Karpas-422 (cell line): ENCODE data around the gene DUOX1. TPM values are rescaled to one million over a fixed set of nuclear protein-coding genes. Genes with fewer than 3 reads are reported as not detected.
A peak's percentile ranks its signal among the peaks of the same experiment; 100 is the strongest.

ENCODE experiments used
- DNase-seq: peaks from one replicate; pipeline ENCODE4 v3.0.0-alpha.2; 2015
- H2AFZ ChIP-seq: fragments of 200-600 bp; sonication (generic); 2 replicates; pipeline ENCODE4 v1.6.1; 2014; ENCODE audit warnings: antibody characterized with exemption, low read length, mixed read lengths
- H3K27ac ChIP-seq: fragments of 200-600 bp; sonication (generic); 2 replicates; pipeline ENCODE4 v1.5.1; 2014; ENCODE audit warnings: mild to moderate bottlenecking, low read length, moderate library complexity
- H3K27me3 ChIP-seq: fragments of 200-600 bp; sonication (generic); 2 replicates; pipeline ENCODE4 v1.6.1; 2014; ENCODE audit warnings: low read length, mixed read lengths
- H3K36me3 ChIP-seq: fragments of 200-600 bp; sonication (generic); 2 replicates; pipeline ENCODE4 v1.6.1; 2014; ENCODE audit warnings: low read length, mixed read lengths; ENCODE audit not compliant: insufficient read depth
- H3K4me1 ChIP-seq: fragments of 200-600 bp; sonication (generic); 2 replicates; pipeline ENCODE4 v1.6.1; 2014; ENCODE audit warnings: mild to moderate bottlenecking, low read length, mixed read lengths
- H3K4me2 ChIP-seq: fragments of 200-600 bp; sonication (generic); 2 replicates; pipeline ENCODE4 v1.6.1; 2014; ENCODE audit warnings: low read length, low read depth, mild to moderate bottlenecking; ENCODE audit not compliant: poor library complexity, severe bottlenecking
- H3K4me3 ChIP-seq: fragments of 200-600 bp; sonication (generic); 2 replicates; pipeline ENCODE4 v1.5.1; 2014; ENCODE audit warnings: mild to moderate bottlenecking, antibody characterized with exemption, low read length, mixed read lengths
- H3K79me2 ChIP-seq: fragments of 200-600 bp; sonication (generic); 2 replicates; pipeline ENCODE4 v1.6.1; 2014; ENCODE audit warnings: mild to moderate bottlenecking, low read length, mixed read lengths
- H3K9ac ChIP-seq: fragments of 200-600 bp; sonication (generic); 2 replicates; pipeline ENCODE4 v1.6.0; 2014; ENCODE audit warnings: low read length
- H3K9me2 ChIP-seq: fragments of 200-600 bp; sonication (generic), shearing (Covaris generic); replicated peaks from 2 replicates; pipeline ENCODE4 v1.6.0; 2014; ENCODE audit warnings: mild to moderate bottlenecking, low read length, moderate library complexity; ENCODE audit not compliant: insufficient read depth
- H3K9me3 ChIP-seq: fragments of 300-700, 200-600 bp; sonication (generic); 2 replicates; pipeline ENCODE4 v1.6.1; 2014; ENCODE audit warnings: low read length, mixed read lengths
- H4K20me1 ChIP-seq: fragments of 200-600 bp; sonication (generic); 2 replicates; pipeline ENCODE4 v1.6.1; 2014; ENCODE audit warnings: mild to moderate bottlenecking, antibody characterized with exemption, low read length, low read depth; ENCODE audit not compliant: insufficient read depth
- total RNA-seq: library from RNA; depleted of rRNA; stranded (reverse); fragments of >200 nt; shearing (Covaris generic); gene quantifications from 2 replicates; pipeline ENCODE4 v1.2.3, GENCODE V29; 2014; ENCODE audit warnings: low replicate concordance

The DUOX1 gene
- total RNA-seq, 1 experiment from 2014 or later, result not detected

DNA sequence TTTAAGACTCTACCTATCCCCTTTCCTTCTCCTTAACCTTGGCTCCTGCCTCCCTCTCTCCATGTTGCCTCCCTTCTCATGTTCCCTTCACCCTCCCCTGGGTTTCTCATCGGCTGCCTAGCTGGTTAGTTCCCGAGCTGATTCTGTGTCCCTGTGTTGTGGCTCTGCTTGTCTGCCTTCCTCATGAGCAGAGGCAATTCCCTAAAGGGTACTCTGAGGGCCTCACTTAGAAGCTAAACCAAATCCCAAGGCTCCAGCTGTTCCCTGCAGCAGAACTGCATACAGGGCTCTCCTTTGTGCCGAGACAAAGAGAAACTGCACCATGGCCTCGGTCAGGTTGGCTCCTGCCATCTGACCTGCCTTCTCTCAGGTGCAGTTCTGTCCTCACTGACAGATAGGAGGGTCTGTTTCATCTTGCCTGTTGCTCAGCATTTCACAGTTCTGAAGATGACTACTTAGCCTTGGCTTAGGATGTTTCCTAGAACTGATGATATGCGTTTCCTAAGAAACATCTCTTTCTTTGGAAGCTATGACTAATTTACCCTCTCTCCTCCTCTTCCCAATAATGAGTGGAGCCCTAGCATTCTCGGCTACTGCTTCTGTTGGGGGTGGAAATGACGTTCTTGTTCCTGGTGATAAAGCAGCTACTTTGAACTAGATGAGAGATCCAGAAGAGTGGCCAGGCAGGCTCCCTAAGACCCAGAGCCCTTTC is 27.1 kb downstream of the DUOX1 start:
- Histone ChIP-seq H3K36me3 (no peaks in the 10 kb centered on the region), H3K27ac (no peak overlapping the region), H3K9me2 (no peaks in the 10 kb centered on the region), H3K4me1 (peaks cover 5% of the 10 kb centered on the region; the same call in 1 of the 2 replicates), H3K79me2 (no peaks in the 10 kb centered on the region), H2AFZ (no peak overlapping the region), H3K4me2 (no peak overlapping the region), H3K9ac (no peak overlapping the region), H3K9me3 (no peaks in the 10 kb centered on the region), H3K27me3 (no peaks in the 10 kb centered on the region), H3K4me3 (no peak overlapping the region), H4K20me1 (no peaks in the 10 kb centered on the region)
- DNase-seq, result no peak

DNA sequence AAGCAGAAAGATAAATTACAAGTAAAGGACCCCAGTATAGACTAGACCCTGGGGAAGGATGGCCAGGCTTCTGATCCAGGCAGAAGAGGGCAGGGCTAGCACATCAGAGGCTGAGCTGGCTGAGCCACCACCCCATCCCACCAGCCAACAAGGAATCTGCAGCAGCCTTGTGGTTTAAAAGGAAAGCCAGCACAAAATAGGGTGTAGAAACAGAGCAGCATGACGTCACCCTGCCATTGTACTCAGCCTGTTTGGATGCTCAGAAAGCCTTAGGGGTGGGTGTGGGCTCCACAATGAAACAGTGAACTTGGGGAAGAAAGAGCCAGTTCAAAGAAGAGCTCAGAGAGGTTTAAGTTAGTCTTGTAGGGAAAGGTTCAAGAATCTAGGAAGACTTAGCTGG is 28.2 kb downstream of the DUOX1 start:
- no peak for DNase-seq
- Histone ChIP-seq H3K4me1 (peaks cover 5% of the 10 kb centered on the region; the same call in 1 of the 2 replicates), H3K9ac (no peak overlapping the region), H3K9me2 (no peaks in the 10 kb centered on the region), H3K4me3 (no peak overlapping the region), H3K27ac (no peak overlapping the region), H4K20me1 (no peaks in the 10 kb centered on the region), H3K27me3 (no peaks in the 10 kb centered on the region), H3K4me2 (no peak overlapping the region), H2AFZ (no peak overlapping the region), H3K36me3 (no peaks in the 10 kb centered on the region), H3K79me2 (no peaks in the 10 kb centered on the region), H3K9me3 (no peaks in the 10 kb centered on the region)

DNA sequence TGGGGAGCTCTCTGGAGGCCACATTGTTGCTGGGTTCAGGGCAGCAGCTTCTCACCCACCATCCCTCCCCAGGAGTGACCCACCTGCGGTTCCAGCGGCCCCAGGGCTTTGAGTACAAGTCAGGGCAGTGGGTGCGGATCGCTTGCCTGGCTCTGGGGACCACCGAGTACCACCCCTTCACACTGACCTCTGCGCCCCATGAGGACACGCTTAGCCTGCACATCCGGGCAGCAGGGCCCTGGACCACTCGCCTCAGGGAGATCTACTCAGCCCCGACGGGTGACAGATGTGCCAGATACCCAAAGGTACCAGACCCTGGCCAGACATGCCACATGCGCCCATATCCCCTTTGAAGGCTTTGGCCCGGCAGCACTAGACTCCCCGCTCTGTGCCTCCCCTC is 31.9 kb downstream of the DUOX1 start:
- no peaks in the 10 kb centered on the region for H3K36me3 ChIP-seq
- no peaks in the 10 kb centered on the region for H3K9me3 ChIP-seq
- no peak for DNase-seq
- H3K9ac ChIP-seq, result no peak overlapping the region
- H3K4me3 ChIP-seq, result no peak overlapping the region
- no peaks in the 10 kb centered on the region for H3K9me2 ChIP-seq
- H3K27me3 ChIP-seq, result no peaks in the 10 kb centered on the region
- H3K4me1 ChIP-seq, result peaks cover 10% of the 10 kb centered on the region
- no peak overlapping the region for H3K4me2 ChIP-seq
- no peak overlapping the region for H3K27ac ChIP-seq
- no peaks in the 10 kb centered on the region for H3K79me2 ChIP-seq
- H2AFZ ChIP-seq, result no peak overlapping the region
- H4K20me1 ChIP-seq, result no peaks in the 10 kb centered on the region

DNA sequence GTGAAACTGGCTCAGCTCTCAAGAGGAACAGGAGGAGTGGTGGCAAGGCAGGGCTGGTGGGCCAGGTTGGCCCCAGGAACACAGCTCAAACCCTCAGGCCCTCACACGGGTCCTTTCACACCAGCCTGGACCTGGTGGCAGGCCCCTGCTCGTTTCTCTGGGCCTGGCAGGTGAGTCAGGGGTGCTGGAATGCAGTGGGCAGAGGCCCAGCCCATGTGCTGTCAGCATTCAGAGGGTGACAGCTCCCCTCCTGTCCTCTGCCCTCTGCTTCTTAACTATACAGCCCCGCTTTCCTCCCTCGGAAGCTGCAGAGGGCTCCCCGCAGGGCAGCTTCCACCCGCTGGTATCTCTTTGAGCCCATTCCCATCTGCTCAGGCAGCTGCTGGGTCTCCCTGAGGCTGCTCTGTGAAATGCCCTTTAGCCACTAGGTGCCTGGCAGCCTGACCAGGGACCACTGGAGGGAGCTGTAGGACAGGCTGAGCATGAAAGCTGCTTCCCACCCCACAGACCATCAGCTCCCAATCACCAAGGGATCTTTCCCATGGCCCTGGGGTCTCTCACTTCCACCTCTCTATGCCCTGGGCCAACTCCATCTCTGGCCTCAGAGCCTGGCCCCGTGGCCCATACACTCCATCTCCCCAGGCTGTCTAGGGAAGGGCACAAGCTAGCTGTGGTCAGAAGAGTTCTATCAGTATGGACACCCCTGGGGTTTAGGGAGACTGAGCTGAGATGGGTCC is 33.1 kb downstream of the DUOX1 start:
- no peak overlapping the region for H3K4me2 ChIP-seq
- H3K9me3 ChIP-seq, result no peaks in the 10 kb centered on the region
- H3K27ac ChIP-seq, result no peak overlapping the region
- H3K4me1 ChIP-seq, result peaks cover 18% of the 10 kb centered on the region
- no peaks in the 10 kb centered on the region for H3K79me2 ChIP-seq
- H3K27me3 ChIP-seq, result no peaks in the 10 kb centered on the region
- H3K4me3 ChIP-seq, result no peak overlapping the region
- no peaks in the 10 kb centered on the region for H3K9me2 ChIP-seq
- DNase-seq, result peak; percentile 89
- no peaks in the 10 kb centered on the region for H4K20me1 ChIP-seq
- H2AFZ ChIP-seq, result no peak overlapping the region
- no peaks in the 10 kb centered on the region; the same call in 1 of the 2 replicates for H3K36me3 ChIP-seq
- H3K9ac ChIP-seq, result no peak overlapping the region

DNA sequence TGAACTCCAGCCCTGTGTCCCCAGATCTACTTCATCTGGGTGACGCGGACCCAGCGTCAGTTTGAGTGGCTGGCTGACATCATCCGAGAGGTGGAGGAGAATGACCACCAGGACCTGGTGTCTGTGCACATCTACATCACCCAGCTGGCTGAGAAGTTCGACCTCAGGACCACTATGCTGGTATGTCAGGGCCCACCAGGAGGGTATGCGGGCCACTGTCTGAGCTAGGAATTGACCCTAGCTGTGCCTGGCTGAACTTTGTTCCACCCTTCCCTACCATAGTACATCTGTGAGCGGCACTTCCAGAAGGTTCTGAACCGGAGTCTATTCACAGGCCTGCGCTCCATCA is 33.7 kb downstream of the DUOX1 start:
- Histone ChIP-seq H3K4me3 (no peak overlapping the region), H3K9me2 (no peaks in the 10 kb centered on the region), H3K27me3 (no peaks in the 10 kb centered on the region), H3K9ac (no peak overlapping the region), H3K4me1 (peaks cover 24% of the 10 kb centered on the region), H3K79me2 (no peaks in the 10 kb centered on the region), H3K4me2 (no peak overlapping the region), H3K9me3 (no peaks in the 10 kb centered on the region), H3K36me3 (no peaks in the 10 kb centered on the region; the same call in 1 of the 2 replicates), H2AFZ (no peak overlapping the region), H4K20me1 (no peaks in the 10 kb centered on the region), H3K27ac (no peak overlapping the region)
- no peak for DNase-seq

GRCh38 chr15:45164914-45165313 is 35.1 kb downstream of the DUOX1 start:
- Histone ChIP-seq H3K27ac (no peak overlapping the region), H3K9me2 (no peaks in the 10 kb centered on the region), H3K36me3 (no peaks in the 10 kb centered on the region; the same call in 1 of the 2 replicates), H3K27me3 (no peaks in the 10 kb centered on the region), H3K4me3 (no peak overlapping the region), H3K79me2 (no peaks in the 10 kb centered on the region), H3K9me3 (no peaks in the 10 kb centered on the region), H3K4me1 (peaks cover 38% of the 10 kb centered on the region), H3K9ac (no peak overlapping the region), H2AFZ (no peak overlapping the region), H3K4me2 (no peak overlapping the region), H4K20me1 (no peaks in the 10 kb centered on the region)
- DNase-seq, result no peak

- Histone ChIP-seq H3K27ac (peak overlapping the region; percentile 0; the same call in 1 of the 2 replicates), H2AFZ (no peak overlapping the region), H3K4me2 (no peak overlapping the region)
Measured at GRCh38 chr15:45165536-45165935, 35.7 kb downstream of the DUOX1 start.

DNA sequence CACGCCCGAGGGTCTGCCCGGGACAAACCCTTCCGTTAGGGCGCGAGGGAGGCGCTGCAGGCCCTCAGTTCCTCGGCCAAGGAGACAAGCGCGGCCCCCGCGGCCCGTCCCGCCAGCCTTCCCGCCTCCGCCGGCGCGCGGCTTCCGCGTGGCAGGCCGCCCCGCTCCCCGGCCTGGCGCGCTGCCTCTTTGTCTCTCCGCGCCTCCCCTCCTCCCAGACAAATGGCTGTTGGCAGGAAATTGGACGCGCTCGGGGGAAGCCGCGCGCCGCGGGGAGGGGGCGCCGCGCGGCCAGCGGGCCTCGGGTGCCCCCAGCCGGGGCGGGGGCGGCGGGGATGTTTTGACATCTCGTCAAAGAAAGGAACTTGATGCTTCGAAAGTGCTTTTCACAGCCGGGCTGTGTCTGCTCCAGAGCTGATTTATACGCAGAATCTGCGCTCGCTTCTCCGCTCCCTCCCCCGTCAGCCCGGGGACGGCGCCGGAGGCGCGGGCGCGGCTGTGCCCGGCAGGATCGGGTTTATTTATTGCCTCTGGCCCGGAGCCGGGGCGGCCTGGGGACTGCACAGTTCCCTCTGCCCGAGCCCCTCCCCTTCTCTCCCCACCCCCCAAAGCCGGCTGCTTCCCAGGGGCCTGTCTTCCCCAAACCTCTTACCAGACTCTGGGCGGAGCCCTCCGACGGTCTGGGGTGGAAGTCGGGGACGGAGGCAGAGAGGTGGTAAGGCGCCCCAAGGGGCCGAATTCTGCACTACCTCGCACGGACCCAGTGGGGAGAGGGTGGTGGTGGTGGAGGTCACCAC is 37.2 kb downstream of the DUOX1 start:
- no peaks in the 10 kb centered on the region for H3K9me2 ChIP-seq
- H3K27ac ChIP-seq, result peak overlapping the region; percentile 97
- H3K79me2 ChIP-seq, result peaks cover 7% of the 10 kb centered on the region
- no peaks in the 10 kb centered on the region for H4K20me1 ChIP-seq
- DNase-seq, result peak; percentile 96
- peak overlapping the region; percentile 89 for H3K9ac ChIP-seq
- no peaks in the 10 kb centered on the region for H3K27me3 ChIP-seq
- peaks cover 59% of the 10 kb centered on the region for H3K4me1 ChIP-seq
- no peaks in the 10 kb centered on the region for H3K9me3 ChIP-seq
- H3K4me2 ChIP-seq, result peak overlapping the region; percentile 72
- H3K4me3 ChIP-seq, result peak overlapping the region; percentile 71
- peaks cover 12% of the 10 kb centered on the region; the same call in 1 of the 2 replicates for H3K36me3 ChIP-seq
- H2AFZ ChIP-seq, result no peak overlapping the region

More at GRCh38 chr15:45165536-45165935, 35.7 kb downstream of the DUOX1 start:
- Histone ChIP-seq H3K27me3 (no peaks in the 10 kb centered on the region), H3K9me2 (no peaks in the 10 kb centered on the region), H3K79me2 (no peaks in the 10 kb centered on the region), H4K20me1 (no peaks in the 10 kb centered on the region), H3K9ac (no peak overlapping the region), H3K4me3 (no peak overlapping the region), H3K36me3 (no peaks in the 10 kb centered on the region; the same call in 1 of the 2 replicates), H3K4me1 (peaks cover 44% of the 10 kb centered on the region), H3K9me3 (no peaks in the 10 kb centered on the region)
- no peak for DNase-seq
